OCI-LY3 (cell line): ENCODE results near the gene SSRP1.

Experiments
- EZH2phosphoT487 ChIP-seq: fragments of 200-600 bp; shearing (Covaris generic); IDR thresholded peaks from 2 replicates; pipeline ENCODE4 v1.6.1; 2018; ENCODE audit warnings: antibody characterized with exemption, mixed run types, low read depth
- TF ChIP-seq, protein P1 (sequence below): fragments of 200-600, 300-600 bp; sonication (generic); IDR thresholded peaks from 2 replicates; pipeline ENCODE4 v1.5.1; 2014; ENCODE audit warnings: antibody characterized with exemption, low read length, low read depth

DNA sequence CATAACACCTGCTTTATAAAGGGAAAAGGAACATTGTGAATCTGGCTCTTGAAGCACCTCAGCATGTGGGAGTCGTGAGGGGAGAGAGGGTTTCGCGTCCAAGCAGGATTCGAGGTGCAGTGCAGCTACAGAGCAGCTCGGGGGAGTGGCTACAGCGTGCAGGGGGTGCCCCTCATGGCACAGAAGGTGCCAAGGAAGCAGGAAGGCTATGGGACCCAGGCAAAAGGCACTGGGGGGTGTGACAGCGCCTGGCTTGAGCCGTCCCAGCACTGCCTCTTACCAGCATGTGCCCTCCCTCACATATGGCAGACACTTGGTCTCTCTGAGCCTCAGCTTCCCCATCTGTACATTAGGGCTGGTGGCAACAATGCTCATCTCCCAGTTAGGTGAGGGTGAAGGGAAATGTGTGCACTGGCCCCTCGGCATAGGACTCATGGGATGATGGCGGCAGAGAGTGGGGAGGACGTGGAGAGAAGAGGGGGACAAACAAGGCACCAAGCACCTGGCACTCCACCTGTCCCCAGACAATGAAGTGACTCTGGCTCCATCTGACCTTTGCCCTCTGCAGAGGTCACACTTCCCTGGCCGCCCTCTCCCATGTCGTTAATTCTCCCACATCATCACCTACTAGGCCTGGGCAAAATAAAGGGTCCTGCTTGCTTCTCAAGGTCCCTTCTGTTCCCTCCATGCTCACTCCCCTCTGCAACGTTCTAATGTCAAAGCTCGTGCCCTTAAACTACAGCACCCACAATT lies 21.3 kb downstream of the SSRP1 start:
- TF ChIP-seq, protein P1, sequence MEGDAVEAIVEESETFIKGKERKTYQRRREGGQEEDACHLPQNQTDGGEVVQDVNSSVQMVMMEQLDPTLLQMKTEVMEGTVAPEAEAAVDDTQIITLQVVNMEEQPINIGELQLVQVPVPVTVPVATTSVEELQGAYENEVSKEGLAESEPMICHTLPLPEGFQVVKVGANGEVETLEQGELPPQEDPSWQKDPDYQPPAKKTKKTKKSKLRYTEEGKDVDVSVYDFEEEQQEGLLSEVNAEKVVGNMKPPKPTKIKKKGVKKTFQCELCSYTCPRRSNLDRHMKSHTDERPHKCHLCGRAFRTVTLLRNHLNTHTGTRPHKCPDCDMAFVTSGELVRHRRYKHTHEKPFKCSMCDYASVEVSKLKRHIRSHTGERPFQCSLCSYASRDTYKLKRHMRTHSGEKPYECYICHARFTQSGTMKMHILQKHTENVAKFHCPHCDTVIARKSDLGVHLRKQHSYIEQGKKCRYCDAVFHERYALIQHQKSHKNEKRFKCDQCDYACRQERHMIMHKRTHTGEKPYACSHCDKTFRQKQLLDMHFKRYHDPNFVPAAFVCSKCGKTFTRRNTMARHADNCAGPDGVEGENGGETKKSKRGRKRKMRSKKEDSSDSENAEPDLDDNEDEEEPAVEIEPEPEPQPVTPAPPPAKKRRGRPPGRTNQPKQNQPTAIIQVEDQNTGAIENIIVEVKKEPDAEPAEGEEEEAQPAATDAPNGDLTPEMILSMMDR: no peak
- no peak for TF ChIP-seq EZH2phosphoT487
